Fibroblast of pulmonary artery (primary cell): ENCODE results near the gene GCLC.
"Not testable (repeated sequence)": the region's sequence is repeated elsewhere in the genome, so short reads cannot be mapped to it uniquely, and the experiment has no call there.

Experiments
- DNase-seq: peaks from one replicate; pipeline ENCODE4 v3.0.0-alpha.2; 2010; ENCODE audit warnings: low read depth
- H3K4me3 ChIP-seq: replicated peaks from 2 replicates; pipeline ENCODE4 v1.5.1; 2011; ENCODE audit warnings: low read depth, mild to moderate bottlenecking, control low read depth, low read length, moderate library complexity
- CTCF ChIP-seq: IDR thresholded peaks from 2 replicates; pipeline ENCODE4 v1.5.1; 2011; ENCODE audit warnings: mild to moderate bottlenecking, control low read depth, low read length, inconsistent platforms; ENCODE audit errors: missing control alignments

Gene GCLC

GRCh38 chr6:53484476-53485280, 60.2 kb downstream of the GCLC start:
- peak; percentile 88 for DNase-seq
- H3K4me3 ChIP-seq, result no peak overlapping the region
- TF ChIP-seq CTCF, result peak; percentile 92

DNA sequence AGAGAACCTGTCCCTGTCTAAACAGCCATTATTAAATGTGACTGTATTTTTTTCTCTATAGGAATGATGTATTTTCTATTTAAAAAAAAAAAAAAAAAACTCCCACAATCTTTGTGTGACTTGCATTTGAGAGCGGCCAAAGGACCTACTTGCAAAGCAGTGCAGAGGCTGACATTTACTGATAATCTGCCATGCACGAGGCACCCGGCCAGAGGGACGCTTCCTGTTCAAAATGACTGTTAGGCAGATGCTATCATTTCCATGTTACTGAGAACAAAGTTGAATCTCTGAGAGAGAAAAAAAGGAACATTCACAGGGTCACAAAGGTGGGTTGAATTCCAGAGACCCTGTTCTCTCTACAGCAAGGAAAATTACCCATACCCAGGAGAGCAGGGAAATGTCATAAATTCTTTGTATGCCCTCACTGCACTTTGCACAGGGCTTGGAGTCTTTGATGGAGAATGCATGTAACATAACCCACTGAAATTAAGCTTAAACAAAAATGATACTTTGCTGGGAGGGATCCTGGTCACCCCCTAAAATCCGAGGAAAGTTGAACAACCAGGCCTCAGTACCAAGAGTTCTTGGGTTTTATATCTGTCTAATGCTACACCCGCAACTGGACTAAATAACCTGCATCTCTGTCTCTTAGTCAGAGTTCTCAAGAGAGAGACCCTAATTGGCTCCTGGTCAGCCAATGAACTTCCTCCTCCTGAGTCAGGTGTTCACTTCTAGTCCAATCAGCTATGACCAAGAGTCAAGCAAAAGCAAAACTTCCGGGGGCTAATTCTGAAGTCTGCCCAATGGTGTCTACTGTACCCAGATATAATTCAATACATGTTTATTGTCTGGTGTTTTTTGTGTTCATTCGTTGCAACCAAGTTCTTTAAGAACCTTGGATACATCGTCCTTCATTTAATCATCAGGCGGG, 61.2 kb downstream of the GCLC start:
- no peak for TF ChIP-seq CTCF
- H3K4me3 ChIP-seq, result no peak overlapping the region
- DNase-seq, result peak; percentile 37

DNA sequence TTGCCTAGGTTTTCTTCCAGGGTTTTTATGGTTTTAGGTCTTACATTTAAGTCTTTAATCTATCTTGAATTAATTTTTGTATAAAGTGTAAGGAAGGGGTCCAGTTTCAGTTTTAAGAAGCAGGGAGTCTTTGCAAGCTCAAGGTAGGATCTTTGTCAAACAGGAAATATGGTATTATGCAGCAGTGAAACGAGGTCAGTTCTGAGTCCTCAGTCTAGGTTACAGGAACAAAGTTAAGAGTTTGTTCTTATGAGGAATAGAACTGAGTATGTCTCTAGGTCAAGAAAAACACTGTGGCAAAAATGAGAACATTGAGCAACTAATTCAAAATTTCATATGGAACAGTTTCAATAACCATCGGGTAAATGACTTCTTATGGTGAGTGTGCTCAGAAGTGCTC, 63.6 kb downstream of the GCLC start:
- TF ChIP-seq CTCF, result no peak
- no peak for DNase-seq

DNA sequence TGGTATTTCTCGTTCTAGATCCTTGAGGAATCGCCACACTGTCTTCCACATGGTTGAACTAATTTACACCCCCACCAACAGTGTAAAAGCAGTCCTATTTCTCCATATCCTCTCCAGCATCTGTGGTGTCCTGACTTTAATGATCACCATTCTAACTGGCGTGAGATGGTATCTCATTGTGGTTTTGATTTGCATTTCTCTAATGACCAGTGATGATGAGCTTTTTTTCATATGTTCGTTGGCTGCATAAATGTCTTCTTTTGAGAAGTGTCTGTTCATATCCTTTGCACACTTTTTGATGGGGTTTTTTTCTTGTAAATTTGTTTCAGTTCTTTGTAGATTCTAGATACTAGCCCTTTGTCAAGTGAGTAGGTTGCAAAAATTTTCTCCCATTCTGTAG, 64.1 kb downstream of the GCLC start:
- H3K4me3 ChIP-seq, DNase-seq: not testable (repeated sequence)

More for the DNA sequence above, 63.6 kb downstream of the GCLC start:
- H3K4me3 ChIP-seq, result no peak overlapping the region

- no peak for DNase-seq
- H3K4me3 ChIP-seq, result no peak overlapping the region
- no peak for TF ChIP-seq CTCF
Observed at GRCh38 chr6:53479871-53480270, 65.0 kb downstream of the GCLC start.

GRCh38 chr6:53476964-53477363, 67.9 kb downstream of the GCLC start:
- TF ChIP-seq CTCF, result no peak
- DNase-seq, result no peak
- no peak overlapping the region for H3K4me3 ChIP-seq

DNA sequence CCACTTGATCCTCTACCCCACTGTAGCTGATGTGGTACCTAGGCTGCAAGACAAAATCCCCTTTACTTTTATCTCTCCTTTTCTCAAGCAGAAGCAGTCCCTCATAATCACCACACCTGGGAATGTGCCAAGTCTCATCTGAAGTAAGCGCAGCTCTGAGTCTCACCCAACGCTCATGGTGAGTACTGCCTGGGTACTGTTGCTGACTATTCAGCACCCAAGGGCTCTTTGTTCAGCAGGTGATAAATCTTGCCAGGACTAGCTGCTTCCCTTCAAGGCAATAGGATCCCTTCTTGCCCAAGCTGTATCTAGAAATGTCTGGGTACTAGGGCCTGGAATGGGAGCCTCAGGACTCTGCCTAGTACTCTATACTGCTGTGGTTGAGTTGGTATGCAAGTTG, 70.9 kb downstream of the GCLC start:
- no peak for TF ChIP-seq CTCF
- no peak overlapping the region for H3K4me3 ChIP-seq
- no peak for DNase-seq
